Measurements from ENCODE around the gene CC2D2A. TPM values are rescaled to one million over a fixed set of nuclear protein-coding genes. Genes with fewer than 3 reads are reported as not detected.

The CC2D2A gene
- total RNA-seq, 1 donor from 2014 or later: 2.4 TPM

- ATAC-seq (peak; percentile 27), DNase-seq (ENCODE audit: low spot score) (no peak)
These were observed 83.1 kb downstream of the CC2D2A start for GRCh38 chr4:15552557-15553362.

GRCh38 chr4:15556511-15557092 lies 86.9 kb downstream of the CC2D2A start:
- DNase-seq (ENCODE audit: low spot score) (no peak), ATAC-seq (no peak)

DNA sequence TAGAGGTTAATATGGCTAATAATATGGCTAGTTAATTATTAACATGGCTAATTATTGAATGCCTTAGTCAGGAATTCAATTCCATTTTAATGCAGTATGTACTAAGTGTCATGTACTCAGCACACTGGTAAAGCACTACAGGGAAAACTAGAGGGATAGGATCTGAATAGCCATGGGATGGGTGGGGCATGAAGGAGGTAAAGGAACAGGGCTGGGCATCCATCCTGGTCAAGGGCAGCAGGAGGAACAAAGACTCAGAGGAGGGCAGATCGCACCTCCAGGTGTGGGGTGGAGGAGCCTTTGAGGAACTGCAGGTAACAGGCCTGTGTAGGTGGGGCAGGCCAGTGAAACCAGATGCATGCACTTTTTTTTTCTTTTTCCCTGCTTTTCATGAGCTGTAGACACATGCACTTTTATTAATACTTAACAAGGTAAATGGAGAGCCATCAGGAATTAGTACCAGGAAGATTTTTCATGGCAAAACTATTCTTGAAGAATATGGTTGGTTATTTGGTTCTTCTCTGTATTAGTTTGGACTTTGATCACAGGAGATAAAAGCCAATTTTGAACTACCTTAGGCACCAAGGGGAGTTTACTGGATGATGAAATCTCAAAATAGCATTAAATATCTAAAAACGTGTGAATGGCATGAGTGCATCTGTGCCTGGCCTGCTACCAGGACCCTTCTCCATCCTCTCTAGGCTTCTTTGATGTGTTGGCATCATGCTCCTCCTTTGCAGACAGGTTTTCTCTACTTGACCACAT lies 88.3 kb downstream of the CC2D2A start:
- peak; percentile 56 for ATAC-seq
- DNase-seq (ENCODE audit: low spot score): no peak

DNA sequence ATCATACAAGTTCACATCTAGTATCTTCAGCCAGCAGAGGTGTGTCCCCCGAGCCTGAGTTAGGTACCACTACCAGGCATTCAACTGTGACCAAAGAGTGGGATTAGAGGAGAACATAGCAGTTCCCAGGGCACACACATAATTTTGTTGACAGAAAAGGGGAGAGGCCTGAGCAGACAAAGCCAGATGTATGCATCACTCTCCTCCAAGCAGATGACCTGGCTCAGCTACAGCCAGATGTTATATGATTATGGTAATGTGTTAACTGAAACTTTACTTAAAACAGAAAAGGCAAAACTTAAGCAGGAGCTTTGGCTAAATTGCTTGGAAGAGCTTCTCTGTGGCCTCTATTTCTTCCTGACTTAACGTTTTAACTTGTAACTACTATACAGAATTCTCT lies 88.9 kb downstream of the CC2D2A start:
- DNase-seq (ENCODE audit: low spot score) (no peak), ATAC-seq (peak; percentile 26)

DNA sequence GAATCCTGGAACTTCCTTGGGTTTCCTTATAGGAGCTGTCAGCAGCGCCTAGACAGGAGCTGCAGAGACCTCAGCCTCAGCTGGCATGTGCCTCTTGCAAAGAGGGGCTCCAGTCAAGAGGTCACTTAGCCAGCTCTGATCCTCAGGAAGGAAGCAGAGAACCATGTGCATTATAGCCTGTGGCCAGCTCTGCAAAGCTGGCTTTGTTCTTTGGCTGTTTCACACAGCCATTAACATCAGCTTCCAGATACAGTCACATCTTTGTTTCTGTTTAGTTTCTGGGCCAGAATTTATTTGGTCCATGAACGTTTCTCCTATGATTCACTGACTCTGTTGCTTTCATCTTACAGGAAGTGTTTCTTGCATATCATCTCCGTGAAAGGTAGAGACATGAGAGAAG lies 92.4 kb downstream of the CC2D2A start:
- ATAC-seq: no peak
- no peak for DNase-seq (ENCODE audit: low spot score)

DNA sequence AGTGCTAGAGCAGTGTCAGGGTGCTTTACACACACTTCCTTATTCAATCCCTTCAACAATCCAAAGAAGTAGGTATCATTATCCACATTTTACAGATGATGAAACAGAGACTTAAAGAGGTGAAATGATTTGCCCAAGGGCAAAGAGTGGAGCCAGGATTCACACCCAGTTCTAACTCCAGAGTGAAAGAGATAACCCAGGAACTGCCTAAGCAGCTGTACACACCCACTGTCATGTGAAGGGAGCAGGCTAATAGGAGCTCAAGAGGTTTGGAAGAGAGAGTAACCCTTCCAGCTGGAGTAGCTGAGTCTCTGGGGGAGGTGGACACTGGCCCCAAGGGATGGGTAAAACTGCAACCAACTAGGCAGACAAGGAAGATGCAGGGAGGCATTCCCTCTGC lies 92.9 kb downstream of the CC2D2A start:
- DNase-seq (ENCODE audit: low spot score) (no peak), ATAC-seq (no peak)

DNA sequence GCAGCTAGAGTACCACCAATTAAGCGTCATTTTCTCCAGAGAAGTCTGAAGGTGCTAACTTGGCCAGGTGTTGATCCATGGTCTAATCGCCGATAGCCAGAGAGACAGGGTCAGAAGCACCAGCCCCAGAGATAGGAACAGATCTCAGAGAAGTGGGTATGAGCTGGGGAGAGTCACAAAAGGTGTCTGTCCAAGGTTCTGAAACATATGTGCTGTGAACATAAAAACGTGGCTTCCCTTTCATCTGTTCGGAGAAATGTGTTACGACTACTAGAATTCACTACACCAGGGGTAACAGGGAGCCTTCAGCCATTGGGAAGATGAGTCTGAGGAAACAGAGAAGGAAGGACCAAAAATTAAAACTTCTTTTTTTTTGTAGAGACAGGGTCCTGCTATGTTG lies 94.2 kb downstream of the CC2D2A start:
- ATAC-seq (no peak), DNase-seq (ENCODE audit: low spot score) (no peak)

DNA sequence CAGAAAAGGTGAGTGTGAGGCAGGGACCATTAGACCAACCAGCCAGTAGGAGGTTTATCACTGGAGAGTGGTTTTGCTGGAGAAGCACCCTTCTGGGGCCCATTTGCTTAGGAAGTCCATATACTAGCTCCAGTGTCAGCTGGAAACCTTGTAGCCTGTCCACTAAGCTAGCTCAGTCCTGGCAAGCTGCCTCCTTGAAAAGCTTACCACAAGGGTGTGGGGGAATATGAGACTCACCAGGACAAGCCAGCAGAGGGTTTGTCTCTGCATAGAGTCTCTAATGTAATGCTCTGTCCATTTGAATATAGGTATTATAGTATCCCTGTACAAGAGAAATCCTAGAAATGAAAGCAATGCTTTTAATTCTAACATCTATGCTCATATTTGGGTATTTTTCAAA lies 99.1 kb downstream of the CC2D2A start:
- no peak for DNase-seq (ENCODE audit: low spot score)
- ATAC-seq: no peak

DNA sequence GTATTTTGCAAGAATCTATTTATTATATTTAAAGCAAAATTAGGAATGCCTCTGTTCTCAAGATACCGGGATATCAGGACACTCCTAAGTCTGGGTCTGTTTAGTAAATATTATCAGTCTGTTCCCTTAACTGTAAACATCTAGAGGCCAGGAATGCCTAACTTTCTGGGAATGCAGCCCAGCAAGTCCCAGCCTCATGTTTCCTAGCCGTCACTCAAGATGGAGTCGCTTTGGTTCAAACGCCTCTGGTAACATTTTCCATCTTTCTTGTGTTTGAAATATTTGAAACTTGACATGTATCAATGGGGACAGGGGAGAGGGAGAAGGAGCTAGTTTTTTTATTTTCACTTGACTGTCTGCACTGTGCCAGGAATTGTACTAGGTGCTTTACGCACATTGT lies 100.1 kb downstream of the CC2D2A start:
- no peak for DNase-seq (ENCODE audit: low spot score)

DNA sequence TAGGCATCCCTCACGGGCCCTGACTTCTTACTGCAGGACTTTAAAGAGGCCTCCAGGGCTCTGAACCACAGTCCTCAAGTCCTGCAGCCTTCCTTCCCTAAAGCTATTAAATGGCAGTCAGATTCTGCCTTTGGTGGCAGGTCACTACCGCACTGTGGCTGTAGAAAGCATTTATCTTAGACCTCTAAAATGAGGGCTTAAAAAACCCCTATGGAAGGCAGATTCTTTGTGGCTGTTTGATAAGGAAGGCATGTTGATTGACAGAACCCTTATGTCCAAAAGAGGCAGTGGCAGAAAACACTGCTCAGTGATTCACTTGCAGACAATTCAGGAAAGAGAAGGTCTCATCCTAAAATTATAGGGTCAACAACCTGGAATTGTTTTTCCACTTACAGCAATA lies 106.3 kb downstream of the CC2D2A start:
- DNase-seq (ENCODE audit: low spot score) (no peak), ATAC-seq (no peak)

More for the DNA sequence above, 100.1 kb downstream of the CC2D2A start:
- no peak for ATAC-seq

GRCh38 chr4:15577508-15577907 lies 107.8 kb downstream of the CC2D2A start:
- ATAC-seq: no peak
- DNase-seq (ENCODE audit: low spot score): no peak

GRCh38 chr4:15584785-15585184 lies 115.1 kb downstream of the CC2D2A start:
- ATAC-seq: no peak
- DNase-seq (ENCODE audit: low spot score): no peak

GRCh38 chr4:15585331-15585730 lies 115.6 kb downstream of the CC2D2A start:
- ATAC-seq (no peak), DNase-seq (ENCODE audit: low spot score) (no peak)

- DNase-seq (ENCODE audit: low spot score) (no peak), ATAC-seq (peak; percentile 47)
These were observed 116.4 kb downstream of the CC2D2A start for GRCh38 chr4:15586066-15586465.

DNA sequence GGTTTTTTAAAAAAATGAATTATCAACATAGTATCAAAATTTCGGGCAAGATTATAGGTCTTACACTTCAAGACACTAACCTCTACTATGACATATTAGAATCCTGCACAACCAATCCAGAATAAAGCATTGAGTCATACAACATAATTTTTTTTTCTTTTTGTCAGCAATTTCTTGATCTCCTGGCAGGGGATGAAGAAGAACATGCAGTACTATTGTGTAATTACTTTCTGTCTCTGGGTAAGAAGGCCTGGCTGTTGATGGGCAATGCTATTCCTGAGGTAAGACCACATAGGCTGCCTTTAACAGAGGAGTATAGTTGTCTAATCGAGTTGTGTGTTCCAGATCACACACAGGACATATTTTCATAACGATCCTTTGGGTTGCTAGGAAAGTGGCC lies 118.0 kb downstream of the CC2D2A start:
- no peak for DNase-seq (ENCODE audit: low spot score)

DNA sequence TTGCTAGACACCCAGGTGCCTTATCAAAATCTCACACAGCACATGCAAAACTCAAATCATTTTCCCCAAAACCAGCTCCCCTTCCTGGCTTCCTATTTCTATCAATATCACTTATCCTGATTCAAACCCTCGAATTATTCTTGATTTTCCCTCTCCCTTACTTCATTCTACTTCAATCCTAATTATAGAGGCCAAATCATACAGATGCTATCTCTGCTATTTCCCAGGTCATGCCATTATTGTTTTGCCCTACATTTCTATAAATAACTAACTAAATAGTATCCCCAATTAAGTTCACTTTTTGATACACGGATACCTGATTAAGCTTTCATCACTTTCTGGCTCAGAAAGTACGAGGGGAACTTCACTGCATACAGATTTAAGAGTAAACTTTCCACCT lies 123.1 kb downstream of the CC2D2A start:
- ATAC-seq (no peak), DNase-seq (ENCODE audit: low spot score) (no peak)

More for the DNA sequence above, 118.0 kb downstream of the CC2D2A start:
- peak; percentile 61 for ATAC-seq

DNA sequence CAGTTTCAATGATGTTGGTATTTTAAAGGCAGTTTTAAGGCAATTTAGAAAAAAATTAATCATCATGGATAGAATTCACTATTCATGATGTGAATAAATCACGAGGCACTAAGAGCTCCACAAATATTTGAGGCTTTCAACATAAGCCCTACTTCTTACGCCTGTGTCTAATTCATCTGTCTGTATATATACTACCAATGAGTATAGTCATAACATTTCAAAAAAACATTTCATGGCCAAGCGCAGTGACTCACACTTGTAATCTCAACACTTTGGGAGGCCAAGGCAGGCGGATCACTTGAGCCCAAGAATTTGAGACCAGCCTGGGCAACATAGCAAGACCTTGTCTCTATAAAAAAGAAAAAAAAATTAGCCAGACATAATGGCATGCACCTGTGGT lies 129.0 kb downstream of the CC2D2A start:
- no peak for DNase-seq (ENCODE audit: low spot score)
- ATAC-seq: no peak

DNA sequence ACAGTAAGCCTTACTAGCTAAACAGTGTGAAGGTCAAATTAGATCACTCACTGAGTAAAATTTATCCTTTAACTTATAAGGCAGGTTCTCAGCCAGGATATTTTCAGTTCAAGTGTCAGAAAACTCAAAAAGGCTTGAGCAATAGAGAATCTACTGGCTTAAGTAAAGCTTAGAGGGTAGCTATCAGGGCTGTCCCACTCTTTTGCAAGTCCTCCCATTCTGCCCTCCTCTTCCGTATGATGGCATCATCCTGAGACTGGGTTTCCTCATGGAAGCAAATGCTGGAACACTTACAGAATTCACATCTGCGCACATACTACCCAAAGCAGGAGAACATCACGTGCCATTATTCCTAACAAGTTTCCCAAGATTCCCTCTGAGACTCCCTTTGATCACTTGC lies 130.5 kb downstream of the CC2D2A start:
- ATAC-seq (no peak), DNase-seq (ENCODE audit: low spot score) (no peak)

DNA sequence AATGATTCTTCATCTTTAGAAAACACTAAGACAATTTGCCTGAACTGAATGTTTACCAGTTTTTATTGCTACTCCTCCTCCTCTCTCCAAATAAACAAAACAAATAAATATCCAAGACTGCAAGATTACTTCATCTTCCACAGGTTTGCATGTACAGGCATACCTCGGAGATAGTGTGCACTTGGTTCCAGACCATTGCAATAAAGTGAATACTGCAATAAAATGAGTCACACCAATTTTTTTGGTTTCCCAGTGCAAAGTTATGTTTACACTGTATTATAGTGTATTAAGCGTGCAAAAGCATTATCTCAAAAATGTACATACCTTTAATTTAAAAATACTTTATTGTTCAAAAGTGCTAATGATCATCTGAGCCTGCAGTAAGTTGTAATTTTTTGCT lies 132.2 kb downstream of the CC2D2A start:
- no peak for ATAC-seq

DNA sequence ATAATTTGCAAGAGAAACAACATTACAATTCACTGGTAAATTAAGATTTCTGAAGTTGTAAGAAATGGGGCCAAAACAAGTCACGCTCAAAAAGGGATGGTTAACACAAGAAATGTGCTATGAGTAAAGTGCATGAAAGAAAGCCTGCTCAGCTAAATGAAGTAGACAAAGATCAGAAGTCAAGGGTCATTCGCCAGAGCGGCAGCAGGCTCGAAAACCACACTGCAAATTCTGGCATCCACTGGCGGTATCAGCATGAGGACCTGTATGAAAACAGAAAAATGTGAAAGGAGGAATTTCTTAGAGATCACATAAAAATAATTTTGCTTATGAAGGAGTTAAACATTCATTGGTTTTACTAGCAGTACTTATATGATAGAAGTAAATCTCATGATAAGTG lies 135.9 kb downstream of the CC2D2A start:
- ATAC-seq (peak; percentile 91), DNase-seq (ENCODE audit: low spot score) (no peak)

More for the DNA sequence above, 132.2 kb downstream of the CC2D2A start:
- no peak for DNase-seq (ENCODE audit: low spot score)

DNA sequence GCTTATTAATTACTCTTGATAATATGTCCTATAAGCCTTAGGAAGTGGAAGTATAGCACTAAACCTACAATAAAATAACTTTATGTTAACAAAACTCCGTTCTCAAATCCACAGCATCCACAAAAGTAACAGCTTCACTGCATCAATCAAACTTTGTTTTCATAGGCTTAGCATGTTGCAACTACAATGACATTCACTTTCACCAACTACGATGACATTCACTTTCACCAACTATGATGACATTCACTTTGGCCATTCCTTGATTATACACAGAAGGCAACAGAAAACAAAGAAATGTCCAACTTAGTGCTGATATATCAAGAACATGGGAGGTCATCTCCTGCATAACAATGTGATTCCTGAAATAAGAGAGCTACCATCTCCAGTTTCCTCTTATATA lies 141.2 kb downstream of the CC2D2A start:
- no peak for DNase-seq (ENCODE audit: low spot score)
- ATAC-seq: no peak

GRCh38 chr4:15612136-15612535 lies 142.5 kb downstream of the CC2D2A start:
- no peak for ATAC-seq

More at GRCh38 chr4:15612136-15612535, 142.5 kb downstream of the CC2D2A start:
- no peak for DNase-seq (ENCODE audit: low spot score)
